HepG2 (cell line): ENCODE measurements around the gene YY1. TPM values are rescaled to one million over a fixed set of nuclear protein-coding genes. Genes with fewer than 3 reads are reported as not detected.

Source experiments
- ATAC-seq: fragments of 200-7000 bp; cut with Tn5 transposase; 3 replicates; pipeline ENCODE4 v1.9.1; 2020; ENCODE audit warnings: mild to moderate bottlenecking, moderate library complexity
- BruUV-seq: library from RNA; stranded (reverse); fragments of 400-500 nt; replicated peaks from 2 replicates; lab custom pipeline; 2021; lab: Mats Ljungman, UMichigan
- CTCF ChIA-PET: fragments of 300-600 bp; formaldehyde crosslinking; extraction: SDS; loops from one replicate; lab custom pipeline; 2021; ENCODE audit warnings: low total read pairs, inconsistent platforms, low intra/inter-chr PET ratio; lab: Yijun Ruan, JAX
- POLR2A ChIA-PET: fragments of 350-600 bp; sonication (Branson Sonifier 250); formaldehyde crosslinking; loops from one replicate; lab custom pipeline; 2020; ENCODE audit warnings: antibody characterized with exemption, inconsistent platforms; lab: Yijun Ruan, JAX
- DNase-seq: peaks from one replicate; pipeline ENCODE4 v3.0.0-alpha.2; 2015; ENCODE audit warnings: low spot score
- FAIRE-seq: peaks from 3 replicates; lab custom pipeline; 2011; peaks lifted over from hg19 to GRCh38; lab: Jason Lieb, UNC
- H2AFZ ChIP-seq: one replicate; pipeline ENCODE4 v1.6.1; 2011; ENCODE audit warnings: low read length, inconsistent platforms
- H3K27ac ChIP-seq: fragments of 300-600 bp; 3 replicates; pipeline ENCODE4 v1.8.0; 2011; ENCODE audit warnings: mixed run types, mild to moderate bottlenecking, mixed read lengths, low read length, inconsistent platforms; ENCODE audit not compliant: insufficient read depth; ENCODE audit errors: extremely low read length
- H3K27me3 ChIP-seq, 2 experiments: fragments of 200-600 bp in 1 of 2; 2 replicates in 1 of 2; 3 replicates in 1 of 2; pipeline versions ENCODE4 v1.6.0 to v1.8.0; 2011; ENCODE audit warnings: low read length in 2 of 2, mild to moderate bottlenecking in 2 of 2, moderate library complexity in 2 of 2, inconsistent platforms in 1 of 2; ENCODE audit not compliant: insufficient read depth in 2 of 2, control insufficient read depth in 1 of 2
- H3K36me3 ChIP-seq, 2 experiments: fragments of 200-600 bp in 1 of 2; replicated peaks in 1 of 2; 2 replicates in 1 of 2; 3 replicates in 1 of 2; pipeline versions ENCODE4 v1.5.1 to v1.8.0; 2011; ENCODE audit warnings: low read length in 2 of 2, inconsistent platforms in 1 of 2; ENCODE audit not compliant: insufficient read depth in 2 of 2, control insufficient read depth in 1 of 2
- H3K4me1 ChIP-seq: 2 replicates; pipeline ENCODE4 v1.5.1; 2012; ENCODE audit warnings: low read length, inconsistent platforms; ENCODE audit not compliant: insufficient read depth
- H3K4me2 ChIP-seq: 2 replicates; pipeline ENCODE4 v1.6.0; 2011; ENCODE audit warnings: low read depth, low read length, inconsistent platforms
- H3K4me3 ChIP-seq, 3 experiments: fragments of 200-600 bp in 1 of 3; sonication (generic), shearing (Covaris generic) in 1 of 3; replicated peaks in 1 of 3; 2 replicates each; pipeline ENCODE4 v1.5.1; 2011 to 2016; ENCODE audit warnings: low read length in 3 of 3, inconsistent platforms in 2 of 3, low read depth in 2 of 3, mild to moderate bottlenecking in 2 of 3, control low read depth in 1 of 3, mixed read lengths in 1 of 3; ENCODE audit not compliant: insufficient read depth in 1 of 3
- H3K79me2 ChIP-seq: one replicate; pipeline ENCODE4 v1.6.1; 2011; ENCODE audit warnings: low read length, inconsistent platforms; ENCODE audit not compliant: insufficient read depth
- H3K9ac ChIP-seq: 2 replicates; pipeline ENCODE4 v1.6.0; 2011; ENCODE audit warnings: mild to moderate bottlenecking, low read depth, low read length, inconsistent platforms; ENCODE audit not compliant: insufficient read depth
- H3K9me3 ChIP-seq: 2 replicates; pipeline ENCODE4 v1.5.1; 2012; ENCODE audit warnings: mild to moderate bottlenecking, low read length
- H4K20me1 ChIP-seq: 2 replicates; pipeline ENCODE4 v1.6.0; 2011; ENCODE audit warnings: inconsistent platforms, mild to moderate bottlenecking, low read length, moderate library complexity; ENCODE audit not compliant: insufficient read depth
- FUBP1 ChIP-seq: sonication (generic); formaldehyde crosslinking; IDR thresholded peaks from 2 replicates; pipeline ENCODE4 v1.5.1; 2020; ENCODE audit warnings: missing genetic modification reagents, mild to moderate bottlenecking, borderline replicate concordance
- HDAC1 ChIP-seq: sonication (generic); formaldehyde crosslinking; IDR thresholded peaks from 2 replicates; pipeline ENCODE4 v1.5.1; 2020; ENCODE audit warnings: mild to moderate bottlenecking, missing genetic modification reagents
- KDM4B ChIP-seq: sonication (generic); formaldehyde crosslinking; IDR thresholded peaks from 2 replicates; pipeline ENCODE4 v1.4.0; 2020; ENCODE audit warnings: missing genetic modification reagents
- KLF13 ChIP-seq: sonication (generic); formaldehyde crosslinking; IDR thresholded peaks from 2 replicates; pipeline ENCODE4 v1.4.0; 2020; ENCODE audit warnings: mild to moderate bottlenecking, missing genetic modification reagents
- THAP8 ChIP-seq: sonication (generic); formaldehyde crosslinking; IDR thresholded peaks from 2 replicates; pipeline ENCODE4 v1.5.1; 2020; ENCODE audit warnings: missing genetic modification reagents, mild to moderate bottlenecking, borderline replicate concordance
- TOE1 ChIP-seq: sonication (generic); formaldehyde crosslinking; IDR thresholded peaks from 2 replicates; pipeline ENCODE4 v1.4.0; 2020; ENCODE audit warnings: mild to moderate bottlenecking, missing genetic modification reagents
- U2AF1 ChIP-seq: fragments of 200-400 bp; formaldehyde crosslinking; optimal IDR thresholded peaks from 2 replicates; pipeline ENCODE3; 2017; ENCODE audit warnings: mild to moderate bottlenecking, low read depth, low read length
- ZBTB25 ChIP-seq: IDR thresholded peaks from 2 replicates; pipeline ENCODE4 v1.6.1; 2018; ENCODE audit warnings: missing genetic modification reagents
- ZFP91 ChIP-seq: sonication (generic); formaldehyde crosslinking; IDR thresholded peaks from 2 replicates; pipeline ENCODE4 v1.9.0; 2022; ENCODE audit warnings: missing genetic modification reagents, mild to moderate bottlenecking, borderline replicate concordance
- ZNF431 ChIP-seq: sonication (generic); formaldehyde crosslinking; IDR thresholded peaks from 2 replicates; pipeline ENCODE4 v1.9.0; 2022; ENCODE audit warnings: missing genetic modification reagents, low read depth, mild to moderate bottlenecking, borderline replicate concordance
- ZNF674 ChIP-seq: sonication (generic); formaldehyde crosslinking; IDR thresholded peaks from 2 replicates; pipeline ENCODE4 v1.5.0; 2020; ENCODE audit warnings: low read depth, mild to moderate bottlenecking, missing genetic modification reagents
- ZNF687 ChIP-seq: sonication (generic); formaldehyde crosslinking; IDR thresholded peaks from 2 replicates; pipeline ENCODE4 v1.5.1; 2020; ENCODE audit warnings: mild to moderate bottlenecking, missing genetic modification reagents, moderate library complexity
- WGBS: methylation state at CpG from one replicate; pipeline ENCODE4 v1.1.6; 2017; ENCODE audit warnings: low lambda C conversion rate; 5-methylcytosine and 5-hydroxymethylcytosine counted together
- in situ Hi-C: cut with HindIII; loops from 2 replicates; pipeline ENCODE4 v1.10.0; 2017; ENCODE audit warnings: low pct_unique_long_range_greater_than_20kb; ENCODE audit not compliant: extremely low pct_ligation_motif_present
- intact Hi-C: fragments of 100-400 bp; cut with micrococcal nuclease; formaldehyde crosslinking; loops from one replicate; pipeline ENCODE4 v1.10.0; 2022; ENCODE audit not compliant: unreplicated experiment
- polyA plus RNA-seq, 8 experiments: library from polyadenylated mRNA; depleted of rRNA in 3 of 8; stranded (reverse) in 7 of 8; unstranded in 1 of 8; fragments of >200 nt; fragmentation: Illumina TruSeq in 4 of 8; extraction: Trizol in 4 of 8; gene quantifications; 2 replicates each; pipeline versions ENCODE4 v1.2.1 to v1.2.3, GENCODE V29; 2011 to 2016; ENCODE audit warnings: low read depth in 4 of 8, missing spikeins in 1 of 8, mixed read lengths in 1 of 8; ENCODE audit not compliant: insufficient read depth in 1 of 8
- total RNA-seq, 5 experiments: library from RNA; depleted of rRNA; stranded (reverse); fragments of >200 nt; fragmentation: Illumina TruSeq; extraction: Trizol; gene quantifications; 2 replicates each; pipeline ENCODE4 v1.2.3, GENCODE V29; 2016; ENCODE audit warnings: low read depth in 1 of 5

Gene YY1
- total and polyA plus RNA-seq, 2 of the 13 experiments (the other 11 are each of a cell fraction or from before 2014, with no cell fraction given) = 29.4 to 68.1 TPM

- ATAC-seq (no peak), FAIRE-seq (no peak), DNase-seq (no peak)
- Histone ChIP-seq H3K27me3 (no peaks in the 10 kb centered on the region), H3K27ac (peak overlapping the region; percentile 40), H3K4me3 (no peak overlapping the region), H3K9ac (0 out of 2 replicates have a peak overlapping the region, but pooled peaks have one; percentile 7), H2AFZ (no peak overlapping the region), H3K9me3 (no peaks in the 10 kb centered on the region), H3K4me2 (no peak overlapping the region), H3K79me2 (peaks cover 3% of the 10 kb centered on the region), H3K36me3 (peaks cover under 1 to 4% of the 10 kb centered on the region in 2 experiments; a peak in 1 of 5 replicates), H3K4me1 (peaks cover 64% of the 10 kb centered on the region), H4K20me1 (no peaks in the 10 kb centered on the region)
- TF ChIP-seq ZNF674 (CRISPR knock-in tag) (0 out of 2 replicates have a peak, but pooled peaks have one; percentile 54), ZNF431 (CRISPR knock-in tag) (no peak), KLF13 (CRISPR knock-in tag) (0 out of 2 replicates have a peak, but pooled peaks have one; percentile 50), ZBTB25 (CRISPR knock-in tag) (no peak), TOE1 (no peak), KDM4B (no peak), FUBP1 (CRISPR knock-in tag) (no peak), ZFP91 (CRISPR knock-in tag) (0 out of 2 replicates have a peak, but pooled peaks have one; percentile 27), ZNF687 (CRISPR knock-in tag) (peak; percentile 31), THAP8 (CRISPR knock-in tag) (no peak), U2AF1 (no peak), HDAC1 (CRISPR knock-in tag) (0 out of 2 replicates have a peak, but pooled peaks have one; percentile 32)
- 61% methylated on average over 3 of the region's 10 CpGs for WGBS
- ChIA-PET CTCF (interaction anchor here (1.9 to 2.0 kb wide), 2 partner anchors 16 to 91 kb away, joined by 8 to 14 read pairs; no protein-coding TSS in a partner anchor), POLR2A (interaction anchor here (1.1 kb wide), 1 partner anchor 44 kb away, joined by 3 read pairs; no protein-coding TSS in a partner anchor)
- intact Hi-C loops (no loop called here), in situ Hi-C loops (no loop called here)
- BruUV-seq = no TSS peak
Measured at GRCh38 chr14:100286484-100287191, 47.7 kb downstream of the YY1 start.
